ENCODE measurements around the gene PCDHB5.
"Not testable (repeated sequence)": the region's sequence is repeated elsewhere in the genome, so short reads cannot be mapped to it uniquely, and the experiment has no call there.

Gene PCDHB5

GRCh38 chr5:141149812-141150211, 14.8 kb downstream of the PCDHB5 start, which contains the start of gene PCDHB6:
TSS of gene PCDHB6 (plus strand) at chr5:141150057. CDS start at chr5:141150258, 201 bp downstream.
- Histone ChIP-seq H3K4me2 (ENCODE audit: low read length) (no peak within 1 kb of the TSS), H2AFZ (no peak within 1 kb of the TSS), H3K27ac (no peak within 1 kb of the TSS), H3K79me2 (no peaks in the 10 kb centered on the region), H3K27me3 (ENCODE audit: control insufficient read depth, insufficient read depth, low read length) (peaks cover 14% of the 10 kb centered on the region), H3K9me3 (ENCODE audit: control insufficient read depth, low read length) (no peaks in the 10 kb centered on the region), H3K36me3 (ENCODE audit: control insufficient read depth, insufficient read depth, low read length) (peaks cover 3% of the 10 kb centered on the region), H3K9ac (no peak within 1 kb of the TSS), H3K4me1 (no peaks in the 10 kb centered on the region), H3K4me3 (ENCODE audit: low read depth, low read length) (no peak within 1 kb of the TSS)
- TF ChIP-seq CTCF (IDR thresholded peaks at IDR 0.05) = no peak

GRCh38 chr5:141150224-141150992, 15.4 kb downstream of the PCDHB5 start:
- no peaks in the 10 kb centered on the region for H3K79me2 ChIP-seq
- TF ChIP-seq CTCF (IDR thresholded peaks at IDR 0.05) = no peak
- H3K36me3 ChIP-seq (ENCODE audit: control insufficient read depth, insufficient read depth, low read length) = peaks cover 3% of the 10 kb centered on the region
- no peak overlapping the region for H2AFZ ChIP-seq
- H3K27ac ChIP-seq = no peak overlapping the region
- H3K9ac ChIP-seq = no peak overlapping the region
- no peaks in the 10 kb centered on the region for H3K9me3 ChIP-seq (ENCODE audit: control insufficient read depth, low read length)
- no peak overlapping the region for H3K4me2 ChIP-seq (ENCODE audit: low read length)
- peaks cover 14% of the 10 kb centered on the region for H3K27me3 ChIP-seq (ENCODE audit: control insufficient read depth, insufficient read depth, low read length)
- no peaks in the 10 kb centered on the region for H3K4me1 ChIP-seq
- no peak overlapping the region for H3K4me3 ChIP-seq (ENCODE audit: low read depth, low read length)

GRCh38 chr5:141150993-141151325, 16.0 kb downstream of the PCDHB5 start:
- H3K4me3 ChIP-seq (ENCODE audit: low read depth, low read length) = no peak overlapping the region

GRCh38 chr5:141151632-141152031, 16.6 kb downstream of the PCDHB5 start:
- H3K9ac ChIP-seq; H3K4me2 ChIP-seq (ENCODE audit: low read length); H3K79me2 ChIP-seq; H3K9me3 ChIP-seq (ENCODE audit: control insufficient read depth, low read length); H3K36me3 ChIP-seq (ENCODE audit: control insufficient read depth, insufficient read depth, low read length); H3K27ac ChIP-seq; H2AFZ ChIP-seq; H3K4me3 ChIP-seq (ENCODE audit: low read depth, low read length); H3K4me1 ChIP-seq: not testable (repeated sequence)
- H3K27me3 ChIP-seq (ENCODE audit: control insufficient read depth, insufficient read depth, low read length) = peaks cover 14% of the 10 kb centered on the region

More at GRCh38 chr5:141150993-141151325, 16.0 kb downstream of the PCDHB5 start:
- H3K27me3 ChIP-seq (ENCODE audit: control insufficient read depth, insufficient read depth, low read length) = peaks cover 14% of the 10 kb centered on the region
- H2AFZ ChIP-seq = no peak overlapping the region
- no peak overlapping the region for H3K27ac ChIP-seq
- H3K9ac ChIP-seq = no peak overlapping the region
- no peaks in the 10 kb centered on the region for H3K4me1 ChIP-seq
- H3K9me3 ChIP-seq (ENCODE audit: control insufficient read depth, low read length) = no peaks in the 10 kb centered on the region
- peaks cover 3% of the 10 kb centered on the region for H3K36me3 ChIP-seq (ENCODE audit: control insufficient read depth, insufficient read depth, low read length)
- no peak for TF ChIP-seq CTCF (IDR thresholded peaks at IDR 0.05)
- H3K79me2 ChIP-seq = no peaks in the 10 kb centered on the region
- no peak overlapping the region for H3K4me2 ChIP-seq (ENCODE audit: low read length)

- not testable (repeated sequence) for H3K4me1 ChIP-seq; H3K27ac ChIP-seq; H3K4me2 ChIP-seq (ENCODE audit: low read length); H3K4me3 ChIP-seq (ENCODE audit: low read depth, low read length); H3K36me3 ChIP-seq (ENCODE audit: control insufficient read depth, insufficient read depth, low read length); H3K9ac ChIP-seq; H3K79me2 ChIP-seq; H3K9me3 ChIP-seq (ENCODE audit: control insufficient read depth, low read length); H2AFZ ChIP-seq
- H3K27me3 ChIP-seq (ENCODE audit: control insufficient read depth, insufficient read depth, low read length) = peaks cover 14% of the 10 kb centered on the region
These were observed 17.1 kb downstream of the PCDHB5 start for GRCh38 chr5:141152096-141152495.

All from parathyroid adenoma (tissue), 2 donors.